Measurements from ENCODE around the gene COG1.

DNA sequence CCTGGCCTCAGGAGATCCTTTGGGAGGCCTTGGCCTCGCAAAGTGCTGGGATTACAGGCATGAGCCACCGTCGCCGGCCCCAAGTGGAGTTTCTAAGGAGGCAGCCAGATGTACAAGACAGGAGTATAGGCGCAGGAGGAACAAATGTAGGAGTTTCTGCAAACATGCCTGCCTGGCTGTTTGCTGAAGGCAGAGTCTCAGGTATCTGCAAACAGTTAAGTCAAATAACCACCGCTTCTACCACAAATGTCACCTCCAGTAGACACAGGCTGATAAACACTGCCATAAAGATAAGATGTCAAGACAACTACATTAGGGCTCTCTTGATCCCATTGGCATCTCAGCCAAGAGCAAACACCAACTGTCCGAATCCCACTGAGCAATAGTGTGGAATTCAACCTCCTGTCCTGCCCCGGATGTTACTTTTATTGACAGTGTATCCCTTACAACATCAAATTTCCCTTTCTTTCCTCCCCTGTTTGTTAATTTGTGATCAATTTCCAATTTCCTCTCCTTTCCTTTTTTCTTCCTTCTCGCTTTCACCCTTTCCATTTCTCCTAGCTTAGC is 5.6 kb upstream of the COG1 start:
- TF ChIP-seq, protein P1, sequence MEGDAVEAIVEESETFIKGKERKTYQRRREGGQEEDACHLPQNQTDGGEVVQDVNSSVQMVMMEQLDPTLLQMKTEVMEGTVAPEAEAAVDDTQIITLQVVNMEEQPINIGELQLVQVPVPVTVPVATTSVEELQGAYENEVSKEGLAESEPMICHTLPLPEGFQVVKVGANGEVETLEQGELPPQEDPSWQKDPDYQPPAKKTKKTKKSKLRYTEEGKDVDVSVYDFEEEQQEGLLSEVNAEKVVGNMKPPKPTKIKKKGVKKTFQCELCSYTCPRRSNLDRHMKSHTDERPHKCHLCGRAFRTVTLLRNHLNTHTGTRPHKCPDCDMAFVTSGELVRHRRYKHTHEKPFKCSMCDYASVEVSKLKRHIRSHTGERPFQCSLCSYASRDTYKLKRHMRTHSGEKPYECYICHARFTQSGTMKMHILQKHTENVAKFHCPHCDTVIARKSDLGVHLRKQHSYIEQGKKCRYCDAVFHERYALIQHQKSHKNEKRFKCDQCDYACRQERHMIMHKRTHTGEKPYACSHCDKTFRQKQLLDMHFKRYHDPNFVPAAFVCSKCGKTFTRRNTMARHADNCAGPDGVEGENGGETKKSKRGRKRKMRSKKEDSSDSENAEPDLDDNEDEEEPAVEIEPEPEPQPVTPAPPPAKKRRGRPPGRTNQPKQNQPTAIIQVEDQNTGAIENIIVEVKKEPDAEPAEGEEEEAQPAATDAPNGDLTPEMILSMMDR (IDR thresholded peaks at IDR 0.05) = no peak
- TF ChIP-seq EZH2phosphoT487 (IDR thresholded peaks at IDR 0.05; ENCODE audit: borderline replicate concordance, low read depth) = no peak
- no peak for TF ChIP-seq EP300 (IDR thresholded peaks at IDR 0.05; ENCODE audit: borderline replicate concordance in 1 of 2, low read depth in 1 of 2, low read length in 1 of 2)
- TF ChIP-seq, protein P2, sequence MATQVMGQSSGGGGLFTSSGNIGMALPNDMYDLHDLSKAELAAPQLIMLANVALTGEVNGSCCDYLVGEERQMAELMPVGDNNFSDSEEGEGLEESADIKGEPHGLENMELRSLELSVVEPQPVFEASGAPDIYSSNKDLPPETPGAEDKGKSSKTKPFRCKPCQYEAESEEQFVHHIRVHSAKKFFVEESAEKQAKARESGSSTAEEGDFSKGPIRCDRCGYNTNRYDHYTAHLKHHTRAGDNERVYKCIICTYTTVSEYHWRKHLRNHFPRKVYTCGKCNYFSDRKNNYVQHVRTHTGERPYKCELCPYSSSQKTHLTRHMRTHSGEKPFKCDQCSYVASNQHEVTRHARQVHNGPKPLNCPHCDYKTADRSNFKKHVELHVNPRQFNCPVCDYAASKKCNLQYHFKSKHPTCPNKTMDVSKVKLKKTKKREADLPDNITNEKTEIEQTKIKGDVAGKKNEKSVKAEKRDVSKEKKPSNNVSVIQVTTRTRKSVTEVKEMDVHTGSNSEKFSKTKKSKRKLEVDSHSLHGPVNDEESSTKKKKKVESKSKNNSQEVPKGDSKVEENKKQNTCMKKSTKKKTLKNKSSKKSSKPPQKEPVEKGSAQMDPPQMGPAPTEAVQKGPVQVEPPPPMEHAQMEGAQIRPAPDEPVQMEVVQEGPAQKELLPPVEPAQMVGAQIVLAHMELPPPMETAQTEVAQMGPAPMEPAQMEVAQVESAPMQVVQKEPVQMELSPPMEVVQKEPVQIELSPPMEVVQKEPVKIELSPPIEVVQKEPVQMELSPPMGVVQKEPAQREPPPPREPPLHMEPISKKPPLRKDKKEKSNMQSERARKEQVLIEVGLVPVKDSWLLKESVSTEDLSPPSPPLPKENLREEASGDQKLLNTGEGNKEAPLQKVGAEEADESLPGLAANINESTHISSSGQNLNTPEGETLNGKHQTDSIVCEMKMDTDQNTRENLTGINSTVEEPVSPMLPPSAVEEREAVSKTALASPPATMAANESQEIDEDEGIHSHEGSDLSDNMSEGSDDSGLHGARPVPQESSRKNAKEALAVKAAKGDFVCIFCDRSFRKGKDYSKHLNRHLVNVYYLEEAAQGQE (IDR thresholded peaks at IDR 0.05; ENCODE audit: low read depth, low read length) = no peak
- TF ChIP-seq RCOR1 (IDR thresholded peaks at IDR 0.05; ENCODE audit: low read length) = no peak
- no peak for TF ChIP-seq POLR2AphosphoS5 (IDR thresholded peaks at IDR 0.05; ENCODE audit: low read depth, low read length)
- TF ChIP-seq, protein P3, sequence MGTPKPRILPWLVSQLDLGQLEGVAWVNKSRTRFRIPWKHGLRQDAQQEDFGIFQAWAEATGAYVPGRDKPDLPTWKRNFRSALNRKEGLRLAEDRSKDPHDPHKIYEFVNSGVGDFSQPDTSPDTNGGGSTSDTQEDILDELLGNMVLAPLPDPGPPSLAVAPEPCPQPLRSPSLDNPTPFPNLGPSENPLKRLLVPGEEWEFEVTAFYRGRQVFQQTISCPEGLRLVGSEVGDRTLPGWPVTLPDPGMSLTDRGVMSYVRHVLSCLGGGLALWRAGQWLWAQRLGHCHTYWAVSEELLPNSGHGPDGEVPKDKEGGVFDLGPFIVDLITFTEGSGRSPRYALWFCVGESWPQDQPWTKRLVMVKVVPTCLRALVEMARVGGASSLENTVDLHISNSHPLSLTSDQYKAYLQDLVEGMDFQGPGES (IDR thresholded peaks at IDR 0.05; ENCODE audit: low read depth, low read length) = no peak
